Coronary artery (tissue), 2 donors: Measurements from ENCODE around the gene ARHGAP9.

ENCODE experiments used
- DNase-seq: peaks from one replicate; pipeline ENCODE4 v3.0.0-alpha.2; 2017; ENCODE audit warnings: low spot score
- H3K27ac ChIP-seq, 2 donors: fragments of 200-600 bp; sonication (generic); one replicate each; pipeline ENCODE4 v1.5.1; 2016 to 2019
- H3K4me3 ChIP-seq: fragments of 200-600 bp; sonication (generic); 2 replicates; pipeline ENCODE4 v1.5.1; 2016; ENCODE audit warnings: mild to moderate bottlenecking, moderate library complexity
- TF ChIP-seq, protein P1 (sequence below): fragments of 200-600 bp; sonication (generic); IDR thresholded peaks from one replicate; pipeline ENCODE4 v1.5.1; 2019; ENCODE audit warnings: antibody characterized with exemption

Gene ARHGAP9

DNA sequence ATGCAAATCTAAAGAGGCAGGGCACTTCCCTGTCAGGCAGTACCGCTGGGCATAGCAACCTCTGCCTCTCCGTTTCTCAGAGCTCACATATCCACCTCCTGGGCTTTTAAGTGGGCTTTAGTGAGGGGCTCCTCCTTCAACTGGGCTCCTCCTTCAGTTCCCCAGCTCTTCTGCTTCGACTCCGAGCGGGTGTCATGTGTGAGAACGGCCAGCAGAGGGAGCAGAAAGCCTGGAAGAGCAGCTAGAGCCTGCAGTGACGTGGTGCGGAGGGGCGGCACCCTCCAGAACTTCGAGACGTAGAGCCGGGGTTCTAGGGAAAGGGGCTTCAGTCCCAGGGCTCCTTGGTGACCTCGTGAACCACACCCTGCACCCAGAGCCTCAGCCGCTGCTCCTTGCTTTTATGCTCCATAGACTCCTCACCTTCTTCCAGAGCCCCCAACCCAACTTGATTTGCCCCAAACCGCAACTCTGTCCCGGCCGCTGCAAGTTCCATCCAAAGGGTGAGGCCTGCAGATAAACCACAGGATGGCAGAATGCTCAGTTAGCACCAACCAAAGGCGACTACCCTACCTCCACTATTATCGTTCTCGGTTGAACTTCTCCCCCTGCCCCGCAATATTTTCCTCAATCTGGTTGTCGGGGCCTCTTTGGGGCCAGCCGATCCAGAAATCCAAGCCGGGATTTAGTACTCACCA, 20.5 kb downstream of the ARHGAP9 start:
- TF ChIP-seq, protein P1, sequence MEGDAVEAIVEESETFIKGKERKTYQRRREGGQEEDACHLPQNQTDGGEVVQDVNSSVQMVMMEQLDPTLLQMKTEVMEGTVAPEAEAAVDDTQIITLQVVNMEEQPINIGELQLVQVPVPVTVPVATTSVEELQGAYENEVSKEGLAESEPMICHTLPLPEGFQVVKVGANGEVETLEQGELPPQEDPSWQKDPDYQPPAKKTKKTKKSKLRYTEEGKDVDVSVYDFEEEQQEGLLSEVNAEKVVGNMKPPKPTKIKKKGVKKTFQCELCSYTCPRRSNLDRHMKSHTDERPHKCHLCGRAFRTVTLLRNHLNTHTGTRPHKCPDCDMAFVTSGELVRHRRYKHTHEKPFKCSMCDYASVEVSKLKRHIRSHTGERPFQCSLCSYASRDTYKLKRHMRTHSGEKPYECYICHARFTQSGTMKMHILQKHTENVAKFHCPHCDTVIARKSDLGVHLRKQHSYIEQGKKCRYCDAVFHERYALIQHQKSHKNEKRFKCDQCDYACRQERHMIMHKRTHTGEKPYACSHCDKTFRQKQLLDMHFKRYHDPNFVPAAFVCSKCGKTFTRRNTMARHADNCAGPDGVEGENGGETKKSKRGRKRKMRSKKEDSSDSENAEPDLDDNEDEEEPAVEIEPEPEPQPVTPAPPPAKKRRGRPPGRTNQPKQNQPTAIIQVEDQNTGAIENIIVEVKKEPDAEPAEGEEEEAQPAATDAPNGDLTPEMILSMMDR = peak; percentile 88
- Histone ChIP-seq H3K27ac (peak overlapping the region; percentile 49 to 87), H3K4me3 (peak overlapping the region; percentile 93)
- DNase-seq = peak; percentile 94

DNA sequence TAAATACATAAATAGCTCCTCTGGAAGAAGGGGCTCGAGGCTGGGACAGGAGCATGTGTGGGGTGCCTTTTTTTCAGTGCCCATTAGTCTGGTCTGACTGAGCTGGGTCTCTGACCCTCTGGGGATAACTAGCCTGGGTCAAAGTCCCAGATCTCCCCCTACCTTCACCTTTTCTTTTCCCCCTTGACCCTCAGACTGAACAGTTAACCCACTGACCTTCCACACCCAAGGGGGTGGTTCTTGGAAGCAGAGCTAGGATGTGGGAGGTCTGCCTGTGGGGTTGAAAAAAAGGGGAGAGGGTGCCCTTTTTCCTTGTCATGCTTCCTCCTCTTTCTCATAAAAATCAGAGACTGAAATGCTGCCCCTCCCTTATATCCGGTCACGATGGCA, 21.0 kb downstream of the ARHGAP9 start:
- peak overlapping the region; percentile 93 for H3K4me3 ChIP-seq
- peak overlapping the region; percentile 49 to 87 for H3K27ac ChIP-seq
- no peak for DNase-seq
- TF ChIP-seq, protein P1 = no peak

DNA sequence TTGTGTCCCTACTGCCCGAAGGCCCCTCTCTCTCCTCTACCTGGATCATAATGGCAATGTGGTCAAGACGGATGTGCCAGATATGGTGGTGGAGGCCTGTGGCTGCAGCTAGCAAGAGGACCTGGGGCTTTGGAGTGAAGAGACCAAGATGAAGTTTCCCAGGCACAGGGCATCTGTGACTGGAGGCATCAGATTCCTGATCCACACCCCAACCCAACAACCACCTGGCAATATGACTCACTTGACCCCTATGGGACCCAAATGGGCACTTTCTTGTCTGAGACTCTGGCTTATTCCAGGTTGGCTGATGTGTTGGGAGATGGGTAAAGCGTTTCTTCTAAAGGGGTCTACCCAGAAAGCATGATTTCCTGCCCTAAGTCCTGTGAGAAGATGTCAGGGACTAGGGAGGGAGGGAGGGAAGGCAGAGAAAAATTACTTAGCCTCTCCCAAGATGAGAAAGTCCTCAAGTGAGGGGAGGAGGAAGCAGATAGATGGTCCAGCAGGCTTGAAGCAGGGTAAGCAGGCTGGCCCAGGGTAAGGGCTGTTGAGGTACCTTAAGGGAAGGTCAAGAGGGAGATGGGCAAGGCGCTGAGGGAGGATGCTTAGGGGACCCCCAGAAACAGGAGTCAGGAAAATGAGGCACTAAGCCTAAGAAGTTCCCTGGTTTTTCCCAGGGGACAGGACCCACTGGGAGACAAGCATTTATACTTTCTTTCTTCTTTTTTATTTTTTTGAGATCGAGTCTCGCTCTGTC, 22.8 kb downstream of the ARHGAP9 start:
- no peak for DNase-seq
- TF ChIP-seq, protein P1 = no peak
- no peak overlapping the region for H3K27ac ChIP-seq
- no peak overlapping the region for H3K4me3 ChIP-seq

DNA sequence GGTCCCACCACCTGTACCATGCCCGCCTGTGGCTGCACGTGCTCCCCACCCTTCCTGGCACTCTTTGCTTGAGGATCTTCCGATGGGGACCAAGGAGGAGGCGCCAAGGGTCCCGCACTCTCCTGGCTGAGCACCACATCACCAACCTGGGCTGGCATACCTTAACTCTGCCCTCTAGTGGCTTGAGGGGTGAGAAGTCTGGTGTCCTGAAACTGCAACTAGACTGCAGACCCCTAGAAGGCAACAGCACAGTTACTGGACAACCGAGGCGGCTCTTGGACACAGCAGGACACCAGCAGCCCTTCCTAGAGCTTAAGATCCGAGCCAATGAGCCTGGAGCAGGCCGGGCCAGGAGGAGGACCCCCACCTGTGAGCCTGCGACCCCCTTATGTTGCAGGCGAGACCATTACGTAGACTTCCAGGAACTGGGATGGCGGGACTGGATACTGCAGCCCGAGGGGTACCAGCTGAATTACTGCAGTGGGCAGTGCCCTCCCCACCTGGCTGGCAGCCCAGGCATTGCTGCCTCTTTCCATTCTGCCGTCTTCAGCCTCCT, 23.4 kb downstream of the ARHGAP9 start:
- TF ChIP-seq, protein P1 = no peak
- DNase-seq = no peak
- no peak overlapping the region for H3K27ac ChIP-seq
- H3K4me3 ChIP-seq = no peak overlapping the region

DNA sequence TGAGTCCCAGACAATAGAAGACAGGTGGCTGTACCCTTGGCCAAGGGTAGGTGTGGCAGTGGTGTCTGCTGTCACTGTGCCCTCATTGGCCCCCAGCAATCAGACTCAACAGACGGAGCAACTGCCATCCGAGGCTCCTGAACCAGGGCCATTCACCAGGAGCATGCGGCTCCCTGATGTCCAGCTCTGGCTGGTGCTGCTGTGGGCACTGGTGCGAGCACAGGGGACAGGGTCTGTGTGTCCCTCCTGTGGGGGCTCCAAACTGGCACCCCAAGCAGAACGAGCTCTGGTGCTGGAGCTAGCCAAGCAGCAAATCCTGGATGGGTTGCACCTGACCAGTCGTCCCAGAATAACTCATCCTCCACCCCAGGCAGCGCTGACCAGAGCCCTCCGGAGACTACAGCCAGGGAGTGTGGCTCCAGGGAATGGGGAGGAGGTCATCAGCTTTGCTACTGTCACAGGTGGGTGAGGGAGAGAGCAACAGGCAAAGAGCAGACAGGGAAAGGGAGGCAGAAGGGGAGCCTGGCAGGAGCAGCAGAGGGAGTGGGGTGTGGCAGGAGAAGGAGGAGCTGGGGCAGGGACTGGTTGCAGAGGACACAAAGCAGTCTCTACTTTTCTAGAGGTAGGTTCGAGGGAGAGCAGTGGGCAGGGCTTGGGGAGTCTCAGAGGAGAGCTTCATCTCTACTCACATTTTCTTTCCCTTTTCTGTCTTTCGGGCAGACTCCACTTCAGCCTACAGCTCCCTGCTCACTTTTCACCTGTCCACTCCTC, 24.1 kb downstream of the ARHGAP9 start:
- H3K4me3 ChIP-seq = no peak overlapping the region
- TF ChIP-seq, protein P1 = no peak
- DNase-seq = no peak
- H3K27ac ChIP-seq = no peak overlapping the region

DNA sequence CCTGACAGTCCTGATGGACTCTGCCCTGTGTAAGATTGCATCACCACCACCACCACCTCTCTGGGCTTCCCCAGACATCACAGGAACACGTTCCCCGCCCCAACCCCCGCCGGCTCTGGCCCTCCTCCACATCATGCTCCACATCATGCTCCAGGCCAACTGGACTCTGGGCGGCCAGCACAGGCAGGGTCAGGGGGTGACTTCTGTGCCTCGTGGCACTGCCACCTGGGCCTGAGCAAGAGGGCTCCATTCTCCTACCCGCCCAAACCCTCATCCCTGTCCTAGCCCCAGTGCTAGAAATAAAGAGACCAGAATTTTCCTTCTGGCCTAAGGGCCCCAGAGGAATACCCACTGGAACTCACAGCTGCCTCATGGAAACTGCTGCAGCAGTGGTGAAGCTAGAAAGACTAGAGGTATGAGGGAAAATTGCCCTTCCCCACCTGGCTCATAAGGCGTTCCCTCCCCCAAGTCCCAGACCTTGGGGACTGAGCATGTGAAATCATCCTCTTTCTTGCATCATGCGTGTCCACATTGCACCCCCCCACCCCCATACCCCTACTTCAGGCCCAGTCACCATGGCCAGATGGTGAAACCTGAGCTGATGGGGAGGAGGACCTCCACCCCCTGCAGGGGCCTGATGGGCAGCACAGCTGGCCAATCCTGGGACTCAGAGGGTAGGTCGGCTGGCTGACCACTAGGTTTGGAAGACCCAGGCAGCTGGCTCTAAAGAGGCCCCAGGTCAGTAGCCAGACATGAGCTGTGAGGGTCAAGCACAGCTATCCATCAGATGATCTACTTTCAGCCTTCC, 24.9 kb downstream of the ARHGAP9 start, which contains the start of gene INHBE:
Gene INHBE, plus strand, starts transcription at position 742 of the 808 bp plus-strand sequence. CDS start 230 bp downstream, outside the sequence.
- Histone ChIP-seq H3K27ac (no peak within 1 kb of the TSS), H3K4me3 (no peak within 1 kb of the TSS)
- TF ChIP-seq, protein P1 = no peak
- DNase-seq = no peak
